Hepatic stellate cell (primary cell): Measurements from ENCODE around the gene PKN2.
"Not testable (repeated sequence)": the region's sequence is repeated elsewhere in the genome, so short reads cannot be mapped to it uniquely, and the experiment has no call there.

Experiments
- DNase-seq: peaks from one replicate; pipeline ENCODE4 v3.0.0; 2011; ENCODE audit warnings: low spot score

The PKN2 gene

GRCh38 chr1:88791192-88791591 lies 107.1 kb downstream of the PKN2 start:
- DNase-seq: no peak

- DNase-seq: no peak
These were observed 115.4 kb downstream of the PKN2 start for GRCh38 chr1:88799491-88799890.

DNA sequence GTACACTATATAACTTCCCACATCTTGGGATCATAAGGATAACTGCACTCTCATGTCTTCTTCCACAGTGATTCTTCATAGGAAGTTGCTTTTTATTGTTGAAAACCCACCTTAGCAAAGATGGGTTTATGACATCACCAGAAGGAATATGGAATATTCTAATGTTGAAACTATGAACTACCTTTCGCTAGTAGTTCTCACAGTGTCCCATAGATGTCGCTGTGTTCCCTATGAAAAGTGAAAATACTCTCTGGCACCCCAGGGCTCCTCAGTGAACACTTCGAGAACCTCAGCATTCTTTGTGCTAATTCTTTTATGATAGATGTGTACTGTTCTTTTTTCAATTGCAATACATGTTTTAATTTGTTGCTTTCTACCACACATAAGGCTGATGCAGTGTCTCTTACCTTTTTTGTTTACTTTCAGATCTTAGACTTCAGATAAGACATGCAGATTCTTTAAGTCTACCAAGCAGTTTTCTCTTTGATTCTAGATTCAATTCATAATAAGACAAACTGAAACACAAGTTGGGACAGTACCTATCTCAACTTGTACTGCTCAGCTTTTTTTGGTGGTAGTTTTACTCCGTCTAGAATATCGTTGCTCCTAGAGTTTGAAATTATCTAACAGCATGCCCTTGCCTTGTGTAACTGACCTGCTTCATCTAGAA lies 116.4 kb downstream of the PKN2 start:
- DNase-seq: peak; percentile 11

- DNase-seq: no peak
These were observed 117.6 kb downstream of the PKN2 start for GRCh38 chr1:88801575-88802208.

DNA sequence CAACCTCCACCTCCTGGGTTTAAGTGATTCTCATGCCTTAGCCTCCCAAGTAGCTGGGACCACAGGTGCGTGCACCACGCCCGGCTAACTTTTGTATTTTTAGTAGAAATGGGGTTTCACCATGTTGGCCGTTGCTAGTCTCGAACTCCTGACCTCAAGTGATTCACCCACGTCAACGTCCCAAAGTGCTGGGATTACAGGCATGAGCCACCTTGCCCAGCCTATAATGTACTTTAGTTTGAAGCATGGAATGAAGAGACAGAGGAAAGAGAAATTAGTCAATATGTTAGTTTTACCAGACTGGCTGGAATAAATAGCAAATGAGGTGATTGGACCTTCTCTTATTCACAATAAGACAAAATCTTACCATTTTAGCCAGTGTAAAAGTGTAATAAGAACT lies 118.3 kb downstream of the PKN2 start:
- no peak for DNase-seq

DNA sequence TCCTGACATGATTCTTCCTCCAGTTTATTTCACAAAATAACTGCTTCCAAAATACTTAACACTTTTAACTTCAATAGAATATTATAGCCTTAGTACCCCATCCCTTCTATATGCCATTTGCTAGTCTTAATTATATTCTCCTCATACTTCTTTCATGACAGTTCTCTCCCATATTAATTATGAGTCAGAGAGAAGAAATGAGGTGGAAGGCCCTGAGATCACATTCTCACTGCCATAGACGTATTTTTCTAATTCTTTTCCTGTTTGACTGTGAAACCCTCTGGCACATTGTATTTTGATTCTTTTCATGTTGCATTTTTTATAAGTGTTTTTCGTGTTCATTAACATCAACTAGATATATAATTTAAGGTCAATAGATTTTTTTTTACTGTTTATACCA lies 118.9 kb downstream of the PKN2 start:
- DNase-seq: peak; percentile 17

DNA sequence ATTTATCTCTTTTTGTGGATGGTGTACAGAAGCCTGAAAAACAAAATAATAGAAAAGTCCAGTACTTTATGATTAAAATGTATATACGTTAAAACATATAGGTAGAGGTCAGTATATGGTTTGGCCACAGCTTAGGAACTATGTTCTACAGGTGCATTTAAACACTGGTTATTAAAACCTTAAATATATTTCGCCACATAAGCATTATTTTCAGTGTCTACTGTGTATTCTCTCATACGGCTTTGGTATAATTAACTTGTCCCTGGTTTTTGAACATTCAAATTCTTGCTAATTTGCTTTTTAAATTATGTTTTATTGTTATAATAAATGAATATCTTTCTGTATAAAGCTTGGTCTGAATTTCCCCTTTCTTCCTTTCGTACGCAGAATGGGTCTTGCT lies 119.4 kb downstream of the PKN2 start:
- DNase-seq: no peak

- no peak for DNase-seq
These were observed 128.3 kb downstream of the PKN2 start for GRCh38 chr1:88812366-88812765.

- no peak for DNase-seq
These were observed 129.4 kb downstream of the PKN2 start for GRCh38 chr1:88813471-88813870.

DNA sequence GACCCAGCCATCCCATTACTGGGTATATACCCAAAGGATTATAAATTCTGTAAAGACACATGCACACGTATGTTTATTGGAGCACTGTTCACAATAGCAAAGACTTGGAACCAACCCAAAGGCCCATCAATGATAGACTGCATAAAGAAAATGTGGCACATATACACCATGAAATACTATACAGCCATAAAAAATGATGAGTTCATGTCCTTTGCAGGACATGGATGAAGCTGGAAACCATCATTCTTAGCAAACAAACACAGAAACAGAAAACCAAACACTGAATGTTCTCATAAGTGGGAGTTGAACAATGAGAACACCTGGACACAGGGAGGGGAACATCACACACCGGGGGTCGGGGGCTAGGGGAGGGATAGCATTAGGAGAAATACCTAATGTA lies 135.6 kb downstream of the PKN2 start:
- DNase-seq: not testable (repeated sequence)

GRCh38 chr1:88825721-88826120 lies 141.6 kb downstream of the PKN2 start:
- no peak for DNase-seq

GRCh38 chr1:88847643-88848042 lies 163.6 kb downstream of the PKN2 start:
- DNase-seq: no peak

DNA sequence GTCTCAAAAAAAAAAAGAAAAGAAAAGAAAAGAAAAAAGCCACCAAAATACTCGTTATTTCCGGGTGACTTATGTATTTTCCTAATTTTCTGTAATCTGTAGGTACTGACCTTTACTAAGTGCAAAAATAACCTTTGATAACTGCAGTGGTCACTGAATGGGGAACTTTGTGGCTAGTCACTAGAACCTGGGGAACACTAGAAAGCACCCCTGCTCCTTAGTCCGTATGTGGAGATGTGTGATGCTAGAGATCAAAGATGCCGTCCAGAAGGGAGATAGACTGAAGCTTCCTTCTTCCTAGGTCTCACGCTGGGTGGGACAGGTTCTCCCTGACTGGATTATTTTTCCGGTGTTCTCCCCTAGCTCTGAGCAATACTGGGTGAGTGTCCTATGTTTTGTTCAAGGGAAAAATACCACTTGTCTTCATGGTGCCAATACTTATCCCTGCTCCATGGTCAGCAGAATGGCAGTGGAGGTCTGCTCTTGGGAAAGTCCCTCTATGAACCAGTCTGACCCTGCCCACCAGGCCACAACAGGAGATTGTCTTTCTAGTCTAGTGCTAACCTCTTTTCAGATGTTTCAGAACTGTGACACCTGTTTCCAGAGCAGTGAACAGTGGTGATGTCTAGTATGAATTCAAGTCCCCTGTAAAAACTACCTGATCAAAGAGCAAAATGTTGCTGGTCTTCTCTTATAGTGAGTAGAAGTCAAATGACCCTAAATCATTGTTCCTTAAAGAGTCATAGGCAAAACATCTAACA lies 167.4 kb downstream of the PKN2 start:
- DNase-seq: no peak

- peak; percentile 44 for DNase-seq
These were observed 183.9 kb downstream of the PKN2 start for GRCh38 chr1:88867743-88868521.

- not testable (repeated sequence) for DNase-seq
These were observed 185.6 kb downstream of the PKN2 start for GRCh38 chr1:88869644-88870043.

- no peak for DNase-seq
These were observed 189.8 kb downstream of the PKN2 start for GRCh38 chr1:88873737-88874349.

DNA sequence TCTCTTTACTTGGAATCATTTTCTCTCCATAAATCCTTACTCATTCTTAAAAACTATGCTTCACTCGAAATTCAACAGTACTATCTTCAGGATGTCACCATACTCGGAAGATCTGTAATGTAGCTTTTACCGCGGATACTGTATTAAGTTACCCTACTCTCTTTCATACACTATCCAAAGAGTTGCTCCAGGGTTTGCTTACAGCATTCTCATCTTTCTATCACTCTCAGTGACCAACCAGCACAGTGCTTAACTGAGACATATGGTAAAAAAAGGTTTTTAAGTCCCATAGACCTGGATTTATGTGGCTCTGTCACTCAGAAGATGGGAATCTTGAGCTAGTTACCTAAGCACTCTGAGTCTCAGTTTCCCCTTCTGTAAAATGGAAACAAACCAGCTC lies 191.5 kb downstream of the PKN2 start:
- no peak for DNase-seq

- DNase-seq: no peak
These were observed 192.7 kb downstream of the PKN2 start for GRCh38 chr1:88876573-88877365.

DNA sequence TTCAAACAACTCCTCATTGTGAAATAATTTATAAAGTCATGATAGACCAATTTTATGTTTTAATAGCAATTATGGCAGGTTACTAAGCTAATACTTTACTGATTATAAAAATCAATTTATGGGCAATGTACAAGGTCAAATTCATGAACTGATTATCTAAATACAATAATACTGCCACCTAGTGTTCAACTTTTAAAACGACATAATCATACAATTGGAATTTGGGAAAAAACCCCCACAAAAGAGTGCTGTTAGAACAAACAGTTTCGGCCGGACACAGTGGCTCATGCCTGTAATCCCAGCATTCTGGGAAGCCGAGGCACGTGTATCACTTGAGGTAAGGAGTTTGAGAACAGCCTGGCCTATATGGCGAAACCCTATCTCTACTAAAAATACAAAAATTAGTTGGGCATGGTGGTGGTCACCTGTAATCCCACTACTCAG lies 193.3 kb downstream of the PKN2 start:
- no peak for DNase-seq

GRCh38 chr1:88877911-88878310 lies 193.8 kb downstream of the PKN2 start:
- DNase-seq: no peak

GRCh38 chr1:88878731-88879130 lies 194.7 kb downstream of the PKN2 start:
- no peak for DNase-seq
